Inferior parietal cortex (tissue), 1 donor: ENCODE data around the gene LRRC3C.
A peak's percentile ranks its signal among the peaks of the same experiment; 100 is the strongest.

Source experiments
- DNase-seq: peaks from one replicate; pipeline ENCODE4 v3.0.0-alpha.2; 2016; ENCODE audit errors: extremely low spot score

Gene LRRC3C

GRCh38 chr17:39949028-39949427 is 21.5 kb downstream of the LRRC3C start:
- no peak for DNase-seq

GRCh38 chr17:39950871-39951348 is 23.4 kb downstream of the LRRC3C start:
- DNase-seq = no peak

- no peak for DNase-seq
These were observed 24.6 kb downstream of the LRRC3C start for GRCh38 chr17:39951924-39952679.

GRCh38 chr17:39952680-39953470 is 25.3 kb downstream of the LRRC3C start:
- peak; percentile 53 for DNase-seq

- DNase-seq = no peak
These were observed 25.9 kb downstream of the LRRC3C start for GRCh38 chr17:39953471-39953888.

GRCh38 chr17:39954876-39955275 is 27.3 kb downstream of the LRRC3C start:
- DNase-seq = no peak

GRCh38 chr17:39955726-39956225 is 28.2 kb downstream of the LRRC3C start:
- DNase-seq = no peak

GRCh38 chr17:39960524-39961041 is 33.1 kb downstream of the LRRC3C start:
- no peak for DNase-seq

GRCh38 chr17:39962642-39963220 is 35.2 kb downstream of the LRRC3C start, which contains the start of gene GSDMA:
Gene GSDMA, plus strand, starts transcription at chr17:39963004. Its CDS starts 2,684 bp downstream, at chr17:39965688.
- DNase-seq = no peak

GRCh38 chr17:39963829-39964228 is 36.3 kb downstream of the LRRC3C start:
- no peak for DNase-seq

GRCh38 chr17:39965017-39965699 is 37.6 kb downstream of the LRRC3C start:
- no peak for DNase-seq

- no peak for DNase-seq
These were observed 39.2 kb downstream of the LRRC3C start for GRCh38 chr17:39966771-39967170.

- DNase-seq = no peak
These were observed 41.2 kb downstream of the LRRC3C start for GRCh38 chr17:39968761-39969160.

GRCh38 chr17:39969375-39969774 is 41.8 kb downstream of the LRRC3C start:
- no peak for DNase-seq

- no peak for DNase-seq
These were observed 42.7 kb downstream of the LRRC3C start for GRCh38 chr17:39970157-39970692.

- DNase-seq = no peak
These were observed 43.6 kb downstream of the LRRC3C start for GRCh38 chr17:39971076-39971603.

- DNase-seq = no peak
These were observed 44.7 kb downstream of the LRRC3C start for GRCh38 chr17:39972271-39972670.

- no peak for DNase-seq
These were observed 46.0 kb downstream of the LRRC3C start for GRCh38 chr17:39973496-39973895.

GRCh38 chr17:39974433-39974832 is 46.9 kb downstream of the LRRC3C start:
- no peak for DNase-seq

- no peak for DNase-seq
These were observed 48.3 kb downstream of the LRRC3C start for GRCh38 chr17:39975801-39976200.
